GM12878 (cell line): ENCODE results near the gene VDR.

ENCODE experiments used
- CTCF ChIP-seq, 3 experiments: IDR thresholded peaks in 2 of 3; conservative IDR thresholded peaks in 1 of 3; 2 replicates each; pipeline ENCODE4 v1.5.1; 2011; ENCODE audit warnings: low read depth in 3 of 3, low read length in 3 of 3, mild to moderate bottlenecking in 3 of 3, control low read depth in 2 of 3, moderate library complexity in 2 of 3, inconsistent platforms in 1 of 3, mixed read lengths in 1 of 3; ENCODE audit not compliant: control insufficient read depth in 2 of 3, insufficient read depth in 1 of 3; ENCODE audit errors: extremely low read depth in 1 of 3
- PBX3 ChIP-seq: IDR thresholded peaks from 2 replicates; pipeline ENCODE4 v1.6.1; 2011; ENCODE audit warnings: mild to moderate bottlenecking, low read depth, low read length, moderate library complexity; ENCODE audit not compliant: insufficient replicate concordance
- POLR2A ChIP-seq: IDR thresholded peaks from 2 replicates; pipeline ENCODE4 v1.6.1; 2011; ENCODE audit warnings: low read depth, mild to moderate bottlenecking, low read length
- TCF12 ChIP-seq: IDR thresholded peaks from 2 replicates; pipeline ENCODE4 v1.6.1; 2011; ENCODE audit warnings: low read depth, mild to moderate bottlenecking, low read length
- TCF3 ChIP-seq: IDR thresholded peaks from 2 replicates; pipeline ENCODE4 v1.6.1; 2012; ENCODE audit warnings: low read depth, mild to moderate bottlenecking, low read length, borderline replicate concordance; ENCODE audit not compliant: insufficient read depth

GRCh38 chr12:47834199-47834903 lies 70.4 kb downstream of the VDR start:
- TF ChIP-seq TCF3 (no peak), PBX3 (no peak), TCF12 (no peak), CTCF (IDR thresholded peaks at IDR 0.05 in 2 of 3, conservative IDR thresholded peaks at IDR 0.05 in 1 of 3; ENCODE audit: control insufficient read depth in 2 of 3, extremely low read depth in 1 of 3, insufficient read depth in 1 of 3, low read depth in 3 of 3, low read length in 3 of 3) (no peak), POLR2A (no peak)
